ENCODE measurements around the gene TRIM75.

DNA sequence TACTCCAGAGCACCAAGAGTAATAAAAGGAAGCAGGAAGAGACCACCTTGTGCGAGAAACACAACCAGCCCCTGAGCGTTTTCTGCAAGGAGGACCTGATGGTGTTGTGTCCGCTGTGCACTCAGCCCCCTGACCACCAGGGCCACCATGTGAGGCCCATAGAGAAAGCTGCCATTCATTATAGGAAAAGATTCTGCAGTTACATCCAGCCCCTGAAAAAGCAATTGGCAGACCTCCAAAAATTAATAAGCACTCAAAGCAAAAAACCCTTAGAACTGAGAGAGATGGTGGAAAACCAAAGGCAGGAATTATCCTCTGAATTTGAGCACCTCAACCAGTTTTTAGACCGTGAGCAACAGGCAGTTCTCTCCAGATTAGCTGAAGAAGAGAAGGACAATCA lies 5.7 kb downstream of the TRIM75 start:
- TF ChIP-seq, protein P1, sequence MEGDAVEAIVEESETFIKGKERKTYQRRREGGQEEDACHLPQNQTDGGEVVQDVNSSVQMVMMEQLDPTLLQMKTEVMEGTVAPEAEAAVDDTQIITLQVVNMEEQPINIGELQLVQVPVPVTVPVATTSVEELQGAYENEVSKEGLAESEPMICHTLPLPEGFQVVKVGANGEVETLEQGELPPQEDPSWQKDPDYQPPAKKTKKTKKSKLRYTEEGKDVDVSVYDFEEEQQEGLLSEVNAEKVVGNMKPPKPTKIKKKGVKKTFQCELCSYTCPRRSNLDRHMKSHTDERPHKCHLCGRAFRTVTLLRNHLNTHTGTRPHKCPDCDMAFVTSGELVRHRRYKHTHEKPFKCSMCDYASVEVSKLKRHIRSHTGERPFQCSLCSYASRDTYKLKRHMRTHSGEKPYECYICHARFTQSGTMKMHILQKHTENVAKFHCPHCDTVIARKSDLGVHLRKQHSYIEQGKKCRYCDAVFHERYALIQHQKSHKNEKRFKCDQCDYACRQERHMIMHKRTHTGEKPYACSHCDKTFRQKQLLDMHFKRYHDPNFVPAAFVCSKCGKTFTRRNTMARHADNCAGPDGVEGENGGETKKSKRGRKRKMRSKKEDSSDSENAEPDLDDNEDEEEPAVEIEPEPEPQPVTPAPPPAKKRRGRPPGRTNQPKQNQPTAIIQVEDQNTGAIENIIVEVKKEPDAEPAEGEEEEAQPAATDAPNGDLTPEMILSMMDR (IDR thresholded peaks at IDR 0.05; ENCODE audit: borderline replicate concordance, extremely low read depth, low read length, poor library complexity, severe bottlenecking): no peak
- TF ChIP-seq EZH2 (IDR thresholded peaks at IDR 0.05; ENCODE audit: borderline replicate concordance, low read depth, low read length, severe bottlenecking): no peak

Data from DND-41 (cell line).